GM12878 (cell line): ENCODE data around the gene MEGF11. TPM values are rescaled to one million over a fixed set of nuclear protein-coding genes. Genes with fewer than 3 reads are reported as not detected.

ENCODE experiments used
- ATAC-seq: fragments of 200-7000 bp; cut with Tn5 transposase; 3 replicates; pipeline ENCODE4 v1.9.1; 2020; ENCODE audit warnings: mild to moderate bottlenecking, moderate library complexity
- BruUV-seq: library from RNA; stranded (reverse); fragments of 400-500 nt; replicated peaks from 2 replicates; lab custom pipeline; 2021; lab: Mats Ljungman, UMichigan
- CTCF ChIA-PET: fragments of 300-600 bp; sonication (Branson Sonifier 250); formaldehyde crosslinking; extraction: SDS; loops from one replicate; lab custom pipeline; 2021; ENCODE audit warnings: inconsistent platforms; lab: Yijun Ruan, JAX
- POLR2A ChIA-PET: fragments of 350-600 bp; formaldehyde crosslinking; extraction: SDS; loops from one replicate; lab custom pipeline; 2021; ENCODE audit warnings: inconsistent platforms; lab: Charles Lee
- RAD21 ChIA-PET: fragments of 300-600 bp; sonication (Branson Sonifier 250); formaldehyde crosslinking; loops from one replicate; lab custom pipeline; 2023; ENCODE audit warnings: antibody characterized with exemption; ENCODE audit not compliant: unreplicated experiment; lab: Charles Lee
- SMC1A ChIA-PET: fragments of 300-600 bp; sonication (Branson Sonifier 250); formaldehyde crosslinking; loops from one replicate; lab custom pipeline; 2023; ENCODE audit not compliant: unreplicated experiment, uncharacterized antibody; lab: Charles Lee
- DNase-seq: peaks from one replicate; pipeline ENCODE4 v3.0.0-alpha.2; 2011; ENCODE audit warnings: low read depth, low spot score
- FAIRE-seq: peaks from 3 replicates; lab custom pipeline; 2011; peaks lifted over from hg19 to GRCh38; lab: Jason Lieb, UNC
- H2AFZ ChIP-seq: 2 replicates; pipeline ENCODE4 v1.6.0; 2011; ENCODE audit warnings: low read depth, low read length, control low read depth; ENCODE audit not compliant: control insufficient read depth
- H3K27ac ChIP-seq: 2 replicates; pipeline ENCODE4 v1.5.1; 2011; ENCODE audit warnings: control low read depth; ENCODE audit not compliant: control insufficient read depth, insufficient read depth
- H3K27me3 ChIP-seq, 2 experiments: replicated peaks in 1 of 2; 2 replicates each; pipeline versions ENCODE4 v1.6.0 to v1.6.1; 2011; ENCODE audit warnings: low read length in 1 of 2; ENCODE audit not compliant: control insufficient read depth in 2 of 2, insufficient read depth in 2 of 2
- H3K36me3 ChIP-seq, 2 experiments: 2 replicates each; pipeline ENCODE4 v1.5.1; 2011; ENCODE audit warnings: low read length in 1 of 2; ENCODE audit not compliant: control insufficient read depth in 2 of 2, insufficient read depth in 2 of 2
- H3K4me1 ChIP-seq: 2 replicates; pipeline ENCODE4 v1.6.1; 2011; ENCODE audit warnings: mild to moderate bottlenecking, low read length, moderate library complexity, mixed read lengths; ENCODE audit not compliant: control insufficient read depth, insufficient read depth
- H3K4me2 ChIP-seq: 2 replicates; pipeline ENCODE4 v1.6.0; 2011; ENCODE audit warnings: control low read depth; ENCODE audit not compliant: control insufficient read depth, insufficient read depth
- H3K4me3 ChIP-seq: fragments of 200-600 bp; sonication (generic); 2 replicates; pipeline ENCODE4 v1.5.1; 2016
- H3K79me2 ChIP-seq: 2 replicates; pipeline ENCODE4 v1.6.0; 2011; ENCODE audit warnings: low read length; ENCODE audit not compliant: control insufficient read depth, insufficient read depth
- H3K9ac ChIP-seq: 2 replicates; pipeline ENCODE4 v1.8.0; 2011; ENCODE audit warnings: low read length, control low read depth, mixed read lengths; ENCODE audit not compliant: control insufficient read depth, insufficient read depth
- H3K9me3 ChIP-seq: replicated peaks from 3 replicates; pipeline ENCODE4 v1.5.1; 2011; ENCODE audit warnings: mild to moderate bottlenecking, low read length; ENCODE audit not compliant: control insufficient read depth, insufficient read depth
- H4K20me1 ChIP-seq: 2 replicates; pipeline ENCODE4 v1.6.0; 2011; ENCODE audit not compliant: control insufficient read depth, insufficient read depth
- ATF3 ChIP-seq: IDR thresholded peaks from 2 replicates; pipeline ENCODE4 v1.6.1; 2011; ENCODE audit warnings: low read depth, mild to moderate bottlenecking, low read length, moderate library complexity, borderline replicate concordance; ENCODE audit errors: extremely low read depth
- BCL11A ChIP-seq: IDR thresholded peaks from 2 replicates; pipeline ENCODE4 v1.6.1; 2011; ENCODE audit warnings: low read depth, low read length
- BMI1 ChIP-seq: fragments of 450-650 bp; IDR thresholded peaks from 2 replicates; pipeline ENCODE4 v1.6.1; 2016; ENCODE audit warnings: mild to moderate bottlenecking, moderate library complexity, borderline replicate concordance
- CBX3 ChIP-seq: fragments of 200-600 bp; sonication (generic); IDR thresholded peaks from 2 replicates; pipeline ENCODE4 v1.6.1; 2016; ENCODE audit warnings: low read depth, borderline replicate concordance
- EZH2 ChIP-seq: IDR thresholded peaks from 2 replicates; pipeline ENCODE4 v1.6.1; 2012; ENCODE audit warnings: low read depth, mild to moderate bottlenecking, control low read depth, inconsistent platforms, low read length, borderline replicate concordance; ENCODE audit not compliant: control insufficient read depth
- JUND ChIP-seq: IDR thresholded peaks from 2 replicates; pipeline ENCODE4 v1.6.1; 2012; ENCODE audit warnings: low read depth, mild to moderate bottlenecking, low read length, improper control_type of control experiment, moderate library complexity
- KAT2A ChIP-seq: conservative IDR thresholded peaks from 2 replicates; pipeline ENCODE4 v1.6.1; 2011; ENCODE audit warnings: low read depth, low read length; ENCODE audit not compliant: control insufficient read depth
- KDM1A ChIP-seq: fragments of 200-600 bp; sonication (generic); IDR thresholded peaks from 2 replicates; pipeline ENCODE4 v1.6.1; 2016; ENCODE audit warnings: borderline replicate concordance
- MAX ChIP-seq: IDR thresholded peaks from 2 replicates; pipeline ENCODE4 v1.6.1; 2012; ENCODE audit warnings: low read depth, low read length, improper control_type of control experiment
- MXI1 ChIP-seq: fragments of 150-350 bp; IDR thresholded peaks from 2 replicates; pipeline ENCODE4 v1.6.1; 2011; ENCODE audit warnings: low read depth, mild to moderate bottlenecking, inconsistent platforms, low read length, improper control_type of control experiment
- NBN ChIP-seq: fragments of 450-650 bp; IDR thresholded peaks from 2 replicates; pipeline ENCODE4 v1.6.1; 2016
- PAX5 ChIP-seq: IDR thresholded peaks from 2 replicates; pipeline ENCODE4 v1.6.1; 2011; ENCODE audit warnings: low read depth, low read length, borderline replicate concordance
- PKNOX1 ChIP-seq: fragments of 450-650 bp; IDR thresholded peaks from 2 replicates; pipeline ENCODE4 v1.6.1; 2016; ENCODE audit warnings: mild to moderate bottlenecking
- SIX5 ChIP-seq: IDR thresholded peaks from 2 replicates; pipeline ENCODE4 v1.6.1; 2011; ENCODE audit warnings: mild to moderate bottlenecking, low read depth, low read length, moderate library complexity; ENCODE audit not compliant: severe bottlenecking
- SMAD1 ChIP-seq: fragments of 450-650 bp; IDR thresholded peaks from 2 replicates; pipeline ENCODE4 v1.6.1; 2018; ENCODE audit warnings: mild to moderate bottlenecking, low read depth; ENCODE audit not compliant: partially characterized antibody
- ZBTB4 ChIP-seq: fragments of 450-650 bp; formaldehyde crosslinking; IDR thresholded peaks from 2 replicates; pipeline ENCODE4 v1.4.0; 2022; ENCODE audit warnings: mild to moderate bottlenecking, moderate library complexity
- ZNF217 ChIP-seq: fragments of 450-650 bp; IDR thresholded peaks from 2 replicates; pipeline ENCODE4 v1.6.1; 2017; ENCODE audit warnings: antibody characterized with exemption, mild to moderate bottlenecking
- ZNF384 ChIP-seq: IDR thresholded peaks from 2 replicates; pipeline ENCODE4 v1.6.1; 2012; ENCODE audit warnings: low read depth, mild to moderate bottlenecking, low read length, improper control_type of control experiment, borderline replicate concordance
- WGBS: methylation state at CpG from one replicate; pipeline ENCODE4 v1.1.6; 2016; ENCODE audit warnings: low lambda C conversion rate; ENCODE audit not compliant: insufficient replicate concordance, insufficient coverage; ENCODE audit errors: missing lambda C conversion rate; 5-methylcytosine and 5-hydroxymethylcytosine counted together
- in situ Hi-C: fragments of 300-500 bp; cut with MboI; formaldehyde crosslinking; loops from 9 replicates; pipeline ENCODE4 v1.14.3; 2018; ENCODE audit warnings: mixed read lengths
- intact Hi-C: fragments of 100-400 bp; cut with micrococcal nuclease; formaldehyde crosslinking; loops from one replicate; pipeline ENCODE4 v1.14.2; 2022; ENCODE audit not compliant: unreplicated experiment
- polyA plus RNA-seq, 11 experiments: library from polyadenylated mRNA; depleted of rRNA in 4 of 11; unstranded in 6 of 11; stranded (reverse) in 5 of 11; fragments of >200 nt; fragmentation: Nextera tagmentation in 4 of 11; fragmentation: Illumina TruSeq in 1 of 11; extraction: Ambion mirVana in 4 of 11; extraction: Trizol in 1 of 11; gene quantifications; 1 replicate in 1 of 11; 2 replicates in 10 of 11; pipeline versions ENCODE4 v1.2.1 to v1.2.3, GENCODE V29; 2011 to 2016; ENCODE audit warnings: inconsistent platforms in 2 of 11, missing spikeins in 2 of 11, low read depth in 1 of 11
- total RNA-seq, 4 experiments: library from RNA; depleted of rRNA in 3 of 4; stranded (reverse); fragments of >200 nt in 3 of 4; fragmentation: Illumina TruSeq in 1 of 4; extraction: Trizol in 1 of 4; gene quantifications; 2 replicates each; pipeline versions ENCODE4 v1.2.1 to v1.2.3, GENCODE V29; 2013 to 2021

The MEGF11 gene
- total and polyA plus RNA-seq, 10 of the 15 experiments (the other 5 are each of a cell fraction or from before 2014, with no cell fraction given): 0.03 to 1.7 (median 0.49) TPM

- TF ChIP-seq SMAD1: no peak
- TF ChIP-seq SIX5: no peak
- TF ChIP-seq MXI1: no peak
- no peak for TF ChIP-seq BMI1
- TF ChIP-seq BCL11A: no peak
- TF ChIP-seq, all 136 proteins: peak for 0
Measured at GRCh38 chr15:65971741-65971995, 281.9 kb downstream of the MEGF11 start (continued).

GRCh38 chr15:65970937-65971740 is 282.4 kb downstream of the MEGF11 start:
- FAIRE-seq: no peak
- TF ChIP-seq KAT2A (no peak), ZNF384 (no peak), PAX5 (no peak), MAX (no peak), ZNF217 (no peak), JUND (no peak), KDM1A (no peak), EZH2 (no peak), ATF3 (no peak), PKNOX1 (no peak), CBX3 (no peak), ZBTB4 (CRISPR knock-in tag) (no peak), NBN (no peak)

More at GRCh38 chr15:65970937-65971740, 282.4 kb downstream of the MEGF11 start:
- no TSS peak for BruUV-seq
- Histone ChIP-seq H3K4me1 (no peaks in the 10 kb centered on the region), H4K20me1 (no peaks in the 10 kb centered on the region), H2AFZ (no peak overlapping the region), H3K4me2 (no peak overlapping the region), H3K27ac (no peak overlapping the region), H3K27me3 (peaks cover 0 to 2% of the 10 kb centered on the region in 2 experiments; a peak in 2 of 4 replicates), H3K9ac (no peak overlapping the region), H3K4me3 (no peak overlapping the region), H3K9me3 (no peaks in the 10 kb centered on the region), H3K36me3 (no peaks in the 10 kb centered on the region), H3K79me2 (no peaks in the 10 kb centered on the region)
- SMC1A ChIA-PET: no interaction called here
- POLR2A ChIA-PET: no interaction called here
- intact Hi-C loops (no loop called here), in situ Hi-C loops (no loop called here)
- ATAC-seq (no peak), DNase-seq (no peak)
- RAD21 ChIA-PET: no interaction called here
- CTCF ChIA-PET: interaction anchor here (0.7 kb wide), 1 partner anchor 12 kb away, joined by 3 read pairs; no protein-coding TSS in a partner anchor
- WGBS: 18% methylated on average over 8 of the region's 8 CpGs
